IMR-90 (cell line): ENCODE measurements around the gene TGFBR2. TPM values are rescaled to one million over a fixed set of nuclear protein-coding genes. Genes with fewer than 3 reads are reported as not detected.

Experiments used
- ATAC-seq: fragments of 200-7000 bp; cut with Tn5 transposase; 2 replicates; pipeline ENCODE4 v1.9.1; 2020; ENCODE audit warnings: low read depth, mild to moderate bottlenecking, moderate library complexity
- BruUV-seq: library from RNA; stranded (reverse); fragments of 400-500 nt; replicated peaks from 2 replicates; lab custom pipeline; 2021; lab: Mats Ljungman, UMichigan
- CTCF ChIA-PET: fragments of 300-600 bp; formaldehyde crosslinking; extraction: SDS; loops from one replicate; lab custom pipeline; 2021; ENCODE audit warnings: antibody characterized with exemption; lab: Yijun Ruan, JAX
- POLR2A ChIA-PET: fragments of 300-600 bp; sonication (Branson Sonifier 250); formaldehyde crosslinking; loops from one replicate; lab custom pipeline; 2022; ENCODE audit warnings: antibody characterized with exemption; ENCODE audit not compliant: unreplicated experiment; lab: Charles Lee
- DNase-seq: peaks from one replicate; pipeline ENCODE4 v3.0.0; 2013
- H2AFZ ChIP-seq: replicated peaks from 2 replicates; pipeline ENCODE3; 2013; ENCODE audit warnings: low read length, mild to moderate bottlenecking; ENCODE audit not compliant: poor library complexity
- H2AK5ac ChIP-seq: 2 replicates; pipeline ENCODE4 v1.6.1; 2013; ENCODE audit warnings: low read depth, low read length, inconsistent platforms
- H2AK9ac ChIP-seq: replicated peaks from 2 replicates; pipeline ENCODE3; 2013; ENCODE audit warnings: mild to moderate bottlenecking, low read depth, low read length, moderate library complexity; ENCODE audit not compliant: poor library complexity
- H2BK120ac ChIP-seq: 2 replicates; pipeline ENCODE4 v1.6.1; 2013; ENCODE audit warnings: low read depth, low read length, inconsistent platforms
- H2BK15ac ChIP-seq: 3 replicates; pipeline ENCODE4 v1.6.1; 2013; ENCODE audit warnings: low read depth, low read length, inconsistent platforms
- H2BK20ac ChIP-seq: 2 replicates; pipeline ENCODE4 v1.6.1; 2013; ENCODE audit warnings: low read depth, mild to moderate bottlenecking, inconsistent platforms, low read length, moderate library complexity
- H2BK5ac ChIP-seq: 2 replicates; pipeline ENCODE4 v1.6.1; 2013; ENCODE audit warnings: mild to moderate bottlenecking, low read depth, low read length, inconsistent platforms; ENCODE audit not compliant: poor library complexity, severe bottlenecking
- H3K14ac ChIP-seq: replicated peaks from 2 replicates; pipeline ENCODE4 v1.6.1; 2013; ENCODE audit warnings: low read depth, low read length, inconsistent platforms
- H3K18ac ChIP-seq: 2 replicates; pipeline ENCODE4 v1.6.1; 2013; ENCODE audit warnings: low read depth, low read length, control low read depth
- H3K23ac ChIP-seq: 2 replicates; pipeline ENCODE4 v1.6.1; 2013; ENCODE audit warnings: low read depth, low read length, inconsistent platforms
- H3K27ac ChIP-seq: 2 replicates; pipeline ENCODE4 v1.5.1; 2013; ENCODE audit warnings: mild to moderate bottlenecking, control low read depth, low read length; ENCODE audit not compliant: insufficient read depth
- H3K27me3 ChIP-seq: 2 replicates; pipeline ENCODE4 v1.6.1; 2013; ENCODE audit warnings: low read length; ENCODE audit not compliant: control insufficient read depth, insufficient read depth
- H3K36me3 ChIP-seq: 2 replicates; pipeline ENCODE4 v1.6.1; 2013; ENCODE audit warnings: low read length, mixed read lengths; ENCODE audit not compliant: control insufficient read depth, insufficient read depth
- H3K4ac ChIP-seq: 2 replicates; pipeline ENCODE4 v1.6.1; 2013; ENCODE audit warnings: low read depth, low read length, inconsistent platforms
- H3K4me1 ChIP-seq: 2 replicates; pipeline ENCODE4 v1.6.1; 2013; ENCODE audit warnings: low read length, mixed read lengths; ENCODE audit not compliant: control insufficient read depth, insufficient read depth
- H3K4me2 ChIP-seq: 2 replicates; pipeline ENCODE4 v1.6.1; 2013; ENCODE audit warnings: low read depth, mild to moderate bottlenecking, control low read depth, low read length, moderate library complexity
- H3K4me3 ChIP-seq: 2 replicates; pipeline ENCODE4 v1.5.1; 2013; ENCODE audit warnings: low read depth, mild to moderate bottlenecking, control low read depth, low read length, moderate library complexity; ENCODE audit not compliant: insufficient read depth
- H3K56ac ChIP-seq: 2 replicates; pipeline ENCODE4 v1.6.1; 2013; ENCODE audit warnings: low read length, inconsistent platforms; ENCODE audit not compliant: insufficient read depth; ENCODE audit errors: extremely low read depth
- H3K79me1 ChIP-seq, 2 experiments: 2 replicates each; pipeline ENCODE4 v1.6.1; 2013; ENCODE audit warnings: low read length in 2 of 2, inconsistent platforms in 1 of 2, low read depth in 1 of 2
- H3K9ac ChIP-seq: 2 replicates; pipeline ENCODE4 v1.6.1; 2013; ENCODE audit warnings: low read depth, low read length, control low read depth
- H3K9me1 ChIP-seq: 2 replicates; pipeline ENCODE4 v1.6.1; 2013; ENCODE audit warnings: low read length, inconsistent platforms; ENCODE audit not compliant: insufficient read depth
- H3K9me3 ChIP-seq: 2 replicates; pipeline ENCODE4 v1.6.1; 2013; ENCODE audit warnings: low read length; ENCODE audit not compliant: control insufficient read depth, insufficient read depth
- H4K20me1 ChIP-seq: 2 replicates; pipeline ENCODE4 v1.6.1; 2013; ENCODE audit warnings: low read length, inconsistent platforms; ENCODE audit not compliant: insufficient read depth
- H4K5ac ChIP-seq: 2 replicates; pipeline ENCODE4 v1.6.1; 2013; ENCODE audit warnings: mild to moderate bottlenecking, low read depth, low read length, control low read depth
- H4K8ac ChIP-seq, 2 experiments: 2 replicates each; pipeline ENCODE4 v1.6.1; 2013; ENCODE audit warnings: low read depth in 2 of 2, low read length in 2 of 2, control low read depth in 1 of 2, inconsistent platforms in 1 of 2
- H4K91ac ChIP-seq: 2 replicates; pipeline ENCODE4 v1.6.1; 2013; ENCODE audit warnings: low read depth, low read length, inconsistent platforms; ENCODE audit not compliant: insufficient read depth
- BHLHE40 ChIP-seq: fragments of 150-350 bp; IDR thresholded peaks from 2 replicates; pipeline ENCODE4 v1.6.1; 2016; ENCODE audit warnings: mild to moderate bottlenecking, low read depth, low read length
- CEBPB ChIP-seq: IDR thresholded peaks from 2 replicates; pipeline ENCODE4 v1.6.1; 2012; ENCODE audit warnings: low read depth, low read length, improper control_type of control experiment
- MAFK ChIP-seq: IDR thresholded peaks from 2 replicates; pipeline ENCODE4 v1.6.1; 2012; ENCODE audit warnings: low read depth, low read length, improper control_type of control experiment
- POLR2A ChIP-seq: IDR thresholded peaks from 2 replicates; pipeline ENCODE4 v1.6.1; 2012; ENCODE audit warnings: mild to moderate bottlenecking, low read depth, low read length
- RAD21 ChIP-seq: IDR thresholded peaks from 2 replicates; pipeline ENCODE4 v1.6.1; 2012; ENCODE audit warnings: low read length, improper control_type of control experiment
- RFX5 ChIP-seq: IDR thresholded peaks from 2 replicates; pipeline ENCODE4 v1.8.0; 2012; ENCODE audit warnings: low read depth, mild to moderate bottlenecking, low read length, moderate library complexity
- WGBS, 2 experiments: methylation state at CpG; one replicate each; pipeline versions ENCODE4 v1.1.5 to v1.1.7; 2013; ENCODE audit warnings: missing lambda C conversion rate in 2 of 2; ENCODE audit not compliant: insufficient read length in 1 of 2; ENCODE audit errors: extremely low coverage in 2 of 2; 5-methylcytosine and 5-hydroxymethylcytosine counted together
- dilution Hi-C: fragments of 300-500 bp; cut with HindIII; formaldehyde crosslinking; loops from one replicate; pipeline ENCODE4 v1.14.3; 2018; ENCODE audit warnings: low sequenced_read_pairs; ENCODE audit not compliant: unreplicated experiment
- in situ Hi-C: fragments of 300-500 bp; cut with MboI; formaldehyde crosslinking; loops from 3 replicates; pipeline ENCODE4 v1.14.3; 2019; ENCODE audit warnings: low sequenced_read_pairs, inconsistent platforms, mixed read lengths
- intact Hi-C: fragments of 100-400 bp; cut with micrococcal nuclease; formaldehyde crosslinking; loops from 2 replicates; pipeline ENCODE4 v1.10.0; 2022
- polyA plus RNA-seq, 3 experiments: library from polyadenylated mRNA; depleted of rRNA; stranded (reverse); fragments of >200 nt; gene quantifications; 2 replicates each; pipeline ENCODE4 v1.2.3, GENCODE V29; 2012; ENCODE audit warnings: low replicate concordance in 1 of 3
- total RNA-seq: library from RNA; depleted of rRNA; stranded (reverse); fragments of >200 nt; gene quantifications from 2 replicates; pipeline ENCODE4 v1.2.3, GENCODE V29; 2012
- TF ChIP-seq, protein P1 (sequence below): conservative IDR thresholded peaks from 2 replicates; pipeline ENCODE4 v1.5.1; 2012; ENCODE audit warnings: mild to moderate bottlenecking, low read depth, low read length, improper control_type of control experiment
- TF ChIP-seq, protein P2 (sequence below): fragments of 150-350 bp; IDR thresholded peaks from 2 replicates; pipeline ENCODE4 v1.6.1; 2016; ENCODE audit warnings: low read depth, mild to moderate bottlenecking, low read length, moderate library complexity, borderline replicate concordance
- TF ChIP-seq, protein P3 (sequence below): fragments of 150-350 bp; IDR thresholded peaks from 2 replicates; pipeline ENCODE4 v1.6.1; 2017; ENCODE audit warnings: mild to moderate bottlenecking, antibody characterized with exemption, low read length, low read depth

TGFBR2 gene
- total and polyA plus RNA-seq, 2 of the 4 experiments (the other 2 are of a cell fraction) = 63.7 to 87.5 TPM

DNA sequence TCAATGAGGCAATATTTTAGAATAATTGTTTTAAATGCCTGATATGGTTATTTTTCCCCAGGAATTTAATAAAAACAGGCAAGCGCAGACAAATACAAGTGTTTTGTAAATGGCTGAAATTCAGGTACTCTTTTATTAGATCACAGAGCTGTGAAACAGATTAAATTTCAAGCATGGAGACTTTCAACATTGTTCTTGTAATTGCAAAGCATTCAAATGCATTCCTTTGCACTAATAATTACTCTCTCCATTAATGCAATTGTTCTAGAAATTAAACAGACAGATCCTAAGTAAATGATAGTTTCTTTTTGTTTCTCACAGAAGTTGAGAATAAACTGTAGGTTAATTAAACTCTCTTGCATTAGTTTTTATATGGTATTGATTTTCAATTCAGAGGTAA, 42.4 kb upstream of the TGFBR2 start:
- Histone ChIP-seq H2AK5ac (no peak overlapping the region), H3K56ac (no peak overlapping the region), H3K9me1 (no peaks in the 10 kb centered on the region), H2BK20ac (no peak overlapping the region), H3K27ac (no peak overlapping the region), H3K9me3 (no peaks in the 10 kb centered on the region), H3K4ac (no peak overlapping the region), H3K18ac (no peak overlapping the region), H3K23ac (no peak overlapping the region), H4K91ac (no peak overlapping the region), H3K27me3 (no peaks in the 10 kb centered on the region), H2BK15ac (no peak overlapping the region), H2AK9ac (no peak overlapping the region), H2AFZ (no peak overlapping the region), H2BK5ac (no peak overlapping the region), H3K4me3 (no peak overlapping the region), H3K36me3 (no peaks in the 10 kb centered on the region), H4K5ac (no peak overlapping the region), H3K9ac (no peak overlapping the region), H4K8ac (no peak overlapping the region), H2BK120ac (no peak overlapping the region), H3K4me1 (no peaks in the 10 kb centered on the region), H3K4me2 (no peak overlapping the region), H3K79me1 (no peaks in the 10 kb centered on the region), H4K20me1 (no peaks in the 10 kb centered on the region), H3K14ac (no peak overlapping the region)
- WGBS, 2 experiments = no CpG with 5 or more reads among the region's 1 CpG
- intact Hi-C loops (no loop called here), in situ Hi-C loops (no loop called here), dilution Hi-C loops (no loop called here)
- DNase-seq (no peak), ATAC-seq (no peak)
- ChIA-PET CTCF (no interaction called here), POLR2A (no interaction called here)
- no peak for TF ChIP-seq POLR2A
- TF ChIP-seq CEBPB = no peak
- TF ChIP-seq, protein P1, sequence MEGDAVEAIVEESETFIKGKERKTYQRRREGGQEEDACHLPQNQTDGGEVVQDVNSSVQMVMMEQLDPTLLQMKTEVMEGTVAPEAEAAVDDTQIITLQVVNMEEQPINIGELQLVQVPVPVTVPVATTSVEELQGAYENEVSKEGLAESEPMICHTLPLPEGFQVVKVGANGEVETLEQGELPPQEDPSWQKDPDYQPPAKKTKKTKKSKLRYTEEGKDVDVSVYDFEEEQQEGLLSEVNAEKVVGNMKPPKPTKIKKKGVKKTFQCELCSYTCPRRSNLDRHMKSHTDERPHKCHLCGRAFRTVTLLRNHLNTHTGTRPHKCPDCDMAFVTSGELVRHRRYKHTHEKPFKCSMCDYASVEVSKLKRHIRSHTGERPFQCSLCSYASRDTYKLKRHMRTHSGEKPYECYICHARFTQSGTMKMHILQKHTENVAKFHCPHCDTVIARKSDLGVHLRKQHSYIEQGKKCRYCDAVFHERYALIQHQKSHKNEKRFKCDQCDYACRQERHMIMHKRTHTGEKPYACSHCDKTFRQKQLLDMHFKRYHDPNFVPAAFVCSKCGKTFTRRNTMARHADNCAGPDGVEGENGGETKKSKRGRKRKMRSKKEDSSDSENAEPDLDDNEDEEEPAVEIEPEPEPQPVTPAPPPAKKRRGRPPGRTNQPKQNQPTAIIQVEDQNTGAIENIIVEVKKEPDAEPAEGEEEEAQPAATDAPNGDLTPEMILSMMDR = no peak
- TF ChIP-seq, protein P2, sequence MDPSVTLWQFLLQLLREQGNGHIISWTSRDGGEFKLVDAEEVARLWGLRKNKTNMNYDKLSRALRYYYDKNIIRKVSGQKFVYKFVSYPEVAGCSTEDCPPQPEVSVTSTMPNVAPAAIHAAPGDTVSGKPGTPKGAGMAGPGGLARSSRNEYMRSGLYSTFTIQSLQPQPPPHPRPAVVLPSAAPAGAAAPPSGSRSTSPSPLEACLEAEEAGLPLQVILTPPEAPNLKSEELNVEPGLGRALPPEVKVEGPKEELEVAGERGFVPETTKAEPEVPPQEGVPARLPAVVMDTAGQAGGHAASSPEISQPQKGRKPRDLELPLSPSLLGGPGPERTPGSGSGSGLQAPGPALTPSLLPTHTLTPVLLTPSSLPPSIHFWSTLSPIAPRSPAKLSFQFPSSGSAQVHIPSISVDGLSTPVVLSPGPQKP = no peak
- TF ChIP-seq MAFK = no peak
- TF ChIP-seq BHLHE40 = no peak
- TF ChIP-seq RAD21 = no peak
- TF ChIP-seq RFX5 = no peak
- TF ChIP-seq, protein P3, sequence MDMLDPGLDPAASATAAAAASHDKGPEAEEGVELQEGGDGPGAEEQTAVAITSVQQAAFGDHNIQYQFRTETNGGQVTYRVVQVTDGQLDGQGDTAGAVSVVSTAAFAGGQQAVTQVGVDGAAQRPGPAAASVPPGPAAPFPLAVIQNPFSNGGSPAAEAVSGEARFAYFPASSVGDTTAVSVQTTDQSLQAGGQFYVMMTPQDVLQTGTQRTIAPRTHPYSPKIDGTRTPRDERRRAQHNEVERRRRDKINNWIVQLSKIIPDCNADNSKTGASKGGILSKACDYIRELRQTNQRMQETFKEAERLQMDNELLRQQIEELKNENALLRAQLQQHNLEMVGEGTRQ = no peak
- no TSS peak for BruUV-seq
